ENCODE measurements around the gene TLL2.
A peak's percentile ranks its signal among the peaks of the same experiment; 100 is the strongest.

The TLL2 gene

GRCh38 chr10:96427291-96427690, 86.4 kb downstream of the TLL2 start:
- DNase-seq (ENCODE audit: low read depth), result no peak
- H3K4me3 ChIP-seq (ENCODE audit: low read depth, low read length), result no peak overlapping the region
- no peak for TF ChIP-seq CTCF (conservative IDR thresholded peaks at IDR 0.05; ENCODE audit: low read depth, low read length)

- TF ChIP-seq CTCF (conservative IDR thresholded peaks at IDR 0.05; ENCODE audit: low read depth, low read length), result no peak
- no peak overlapping the region for H3K4me3 ChIP-seq (ENCODE audit: low read depth, low read length)
- no peak for DNase-seq (ENCODE audit: low read depth)
Observed at GRCh38 chr10:96422525-96422924, 91.2 kb downstream of the TLL2 start.

GRCh38 chr10:96421995-96422394, 91.7 kb downstream of the TLL2 start:
- no peak for TF ChIP-seq CTCF (conservative IDR thresholded peaks at IDR 0.05; ENCODE audit: low read depth, low read length)
- peak; percentile 5 for DNase-seq (ENCODE audit: low read depth)
- H3K4me3 ChIP-seq (ENCODE audit: low read depth, low read length), result no peak overlapping the region

DNA sequence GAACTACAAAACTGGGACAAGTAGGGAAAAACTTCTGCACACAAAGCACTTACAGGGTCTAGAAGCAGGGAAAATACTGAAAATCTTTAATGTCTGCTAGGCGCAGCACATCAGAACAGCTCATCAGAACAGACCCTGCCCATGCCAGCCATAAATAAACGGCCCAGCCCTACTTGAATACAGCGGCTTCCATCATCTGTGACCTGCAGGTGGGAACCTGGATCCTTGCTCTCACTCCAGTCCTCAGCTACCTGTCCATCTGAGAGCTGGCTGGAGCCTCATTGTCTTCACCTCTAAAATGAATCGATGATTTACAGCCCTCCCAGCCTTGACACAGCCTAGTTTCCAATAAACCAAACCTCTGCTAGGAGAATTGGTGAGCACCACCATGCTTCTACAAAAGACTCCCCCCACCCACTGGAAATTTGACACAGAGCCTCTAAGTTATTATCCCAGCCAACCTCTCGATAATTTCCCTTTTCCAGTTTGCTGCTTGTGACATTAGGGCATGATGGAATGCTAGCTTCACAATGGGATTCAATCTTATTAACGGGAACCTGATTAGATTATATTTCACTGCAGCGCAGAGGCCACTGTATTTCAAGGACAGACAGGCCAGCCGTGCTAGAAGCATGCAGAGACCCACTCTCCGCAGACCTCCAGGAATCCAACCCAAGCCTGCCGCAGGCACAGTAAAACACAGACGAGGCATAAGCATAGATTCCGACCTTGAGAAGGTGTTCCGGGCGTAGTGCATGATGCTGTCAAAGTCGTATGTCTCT, 93.3 kb downstream of the TLL2 start:
- TF ChIP-seq CTCF (conservative IDR thresholded peaks at IDR 0.05; ENCODE audit: low read depth, low read length), result no peak
- no peak for DNase-seq (ENCODE audit: low read depth)
- no peak overlapping the region for H3K4me3 ChIP-seq (ENCODE audit: low read depth, low read length)

DNA sequence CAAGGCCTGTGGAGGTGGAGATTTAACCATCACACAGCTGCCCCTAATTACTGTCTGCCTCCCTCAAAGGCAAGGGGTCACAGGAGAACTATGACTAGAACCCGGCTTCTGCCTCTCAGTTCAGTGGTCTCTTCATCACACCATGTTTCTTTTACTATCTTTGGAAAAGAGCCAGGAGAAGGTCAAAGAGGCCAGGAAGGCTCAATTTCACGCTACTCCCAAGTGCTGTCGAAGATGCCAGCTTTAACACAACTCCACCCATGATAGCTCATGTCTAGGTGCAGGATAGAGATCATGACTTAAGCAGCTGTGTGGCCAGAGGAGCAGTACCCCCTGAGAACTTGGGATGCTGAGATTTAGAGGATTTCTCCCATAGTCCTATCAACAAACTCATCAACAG, 94.4 kb downstream of the TLL2 start:
- H3K4me3 ChIP-seq (ENCODE audit: low read depth, low read length), result no peak overlapping the region
- no peak for TF ChIP-seq CTCF (conservative IDR thresholded peaks at IDR 0.05; ENCODE audit: low read depth, low read length)
- DNase-seq (ENCODE audit: low read depth), result no peak

DNA sequence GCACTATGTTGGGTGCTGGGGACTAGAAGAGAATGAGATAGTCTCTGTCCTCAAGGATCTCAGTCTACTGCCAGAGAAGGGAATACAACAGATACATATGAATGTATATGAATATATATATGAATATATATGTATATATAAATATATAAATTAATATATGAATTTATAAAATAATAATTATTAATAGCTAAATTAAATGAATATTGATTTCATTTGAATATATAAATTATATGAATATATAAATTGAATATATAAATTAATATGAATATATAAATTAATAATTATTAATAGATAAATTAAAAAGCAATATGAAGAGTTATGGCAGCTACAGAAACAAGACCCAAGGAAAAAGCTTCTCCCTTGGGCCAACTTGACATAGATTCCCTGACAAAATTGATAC, 95.1 kb downstream of the TLL2 start:
- no peak for TF ChIP-seq CTCF (conservative IDR thresholded peaks at IDR 0.05; ENCODE audit: low read depth, low read length)

DNA sequence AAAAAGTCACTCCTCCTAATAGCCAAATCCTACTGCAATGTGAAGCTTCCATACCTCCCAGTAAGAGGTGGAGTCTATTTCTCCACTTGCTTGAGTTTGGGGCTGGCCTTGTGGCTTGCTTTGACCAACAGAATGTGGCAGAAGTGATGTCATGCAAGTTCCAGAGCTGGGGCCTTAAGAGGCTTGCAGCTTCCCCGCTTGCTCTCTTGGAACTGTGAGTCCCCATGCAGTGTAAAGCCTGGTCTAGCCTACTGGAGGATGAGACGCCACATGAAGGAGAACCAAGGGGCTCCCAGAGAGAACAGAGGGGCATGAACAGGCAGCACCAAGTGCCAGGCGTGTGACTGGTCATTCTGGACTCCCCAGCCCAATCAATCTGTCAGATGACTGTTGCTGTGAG, 96.3 kb downstream of the TLL2 start:
- no peak overlapping the region for H3K4me3 ChIP-seq (ENCODE audit: low read depth, low read length)
- no peak for TF ChIP-seq CTCF (conservative IDR thresholded peaks at IDR 0.05; ENCODE audit: low read depth, low read length)
- peak; percentile 25 for DNase-seq (ENCODE audit: low read depth)

More for the DNA sequence above, 95.1 kb downstream of the TLL2 start:
- no peak overlapping the region for H3K4me3 ChIP-seq (ENCODE audit: low read depth, low read length)
- DNase-seq (ENCODE audit: low read depth), result no peak

Measured in choroid plexus epithelial cell (primary cell).